Endodermal cell (in vitro differentiated cells): ENCODE data around the gene EFCAB6. TPM values are rescaled to one million over a fixed set of nuclear protein-coding genes. Genes with fewer than 3 reads are reported as not detected.

Source experiments
- DNase-seq: peaks from one replicate; pipeline ENCODE4 v3.0.0-alpha.2; 2017
- H3K27ac ChIP-seq: 2 replicates; pipeline ENCODE4 v1.5.1; 2013; ENCODE audit warnings: mild to moderate bottlenecking, low read depth, low read length, moderate library complexity
- H3K27me3 ChIP-seq: 2 replicates; pipeline ENCODE4 v1.6.1; 2013; ENCODE audit warnings: mild to moderate bottlenecking, low read length, moderate library complexity; ENCODE audit not compliant: insufficient read depth, control insufficient read depth, poor library complexity, severe bottlenecking
- H3K36me3 ChIP-seq: 2 replicates; pipeline ENCODE4 v1.7.0; 2013; ENCODE audit warnings: mild to moderate bottlenecking, low read length, moderate library complexity; ENCODE audit not compliant: control insufficient read depth, insufficient read depth
- H3K4me1 ChIP-seq: one replicate; pipeline ENCODE4 v1.7.0; 2013; ENCODE audit warnings: low read length; ENCODE audit not compliant: control insufficient read depth, insufficient read depth
- H3K4me3 ChIP-seq: 2 replicates; pipeline ENCODE4 v1.5.1; 2013; ENCODE audit warnings: mild to moderate bottlenecking, low read length, moderate library complexity
- H3K9ac ChIP-seq: 2 replicates; pipeline ENCODE4 v1.6.1; 2013; ENCODE audit warnings: mild to moderate bottlenecking, low read length, moderate library complexity; ENCODE audit not compliant: poor library complexity, severe bottlenecking; ENCODE audit errors: extremely low read depth
- H3K9me3 ChIP-seq: 2 replicates; pipeline ENCODE4 v1.6.1; 2013; ENCODE audit warnings: mild to moderate bottlenecking, low read length, moderate library complexity; ENCODE audit not compliant: control insufficient read depth
- H3K27ac Mint-ChIP-seq: 2 replicates; pipeline ENCODE4 v1.8.0; 2020; ENCODE audit warnings: mixed read lengths
- H3K27me3 Mint-ChIP-seq: 2 replicates; pipeline ENCODE4 v1.8.0; 2021; ENCODE audit warnings: mild to moderate bottlenecking, mixed read lengths; ENCODE audit not compliant: insufficient read depth
- H3K36me3 Mint-ChIP-seq: 2 replicates; pipeline ENCODE4 v1.8.0; 2020; ENCODE audit warnings: low read depth, mixed read lengths
- H3K4me1 Mint-ChIP-seq: 2 replicates; pipeline ENCODE4 v1.8.0; 2020; ENCODE audit warnings: mixed read lengths
- H3K4me3 Mint-ChIP-seq: 2 replicates; pipeline ENCODE4 v1.8.0; 2020; ENCODE audit warnings: mild to moderate bottlenecking, moderate library complexity, mixed read lengths
- H3K9me3 Mint-ChIP-seq: 2 replicates; pipeline ENCODE4 v1.8.0; 2020; ENCODE audit warnings: mild to moderate bottlenecking, mixed read lengths
- whole genome bisulfite sequencing, 2 experiments: methylation state at CpG; one replicate each; pipeline versions ENCODE4 v1.1.5 to v1.1.7; 2013; ENCODE audit warnings: missing lambda C conversion rate in 2 of 2, mixed read lengths in 1 of 2; ENCODE audit not compliant: insufficient coverage in 1 of 2, insufficient read length in 1 of 2; 5-methylcytosine and 5-hydroxymethylcytosine counted together
- total RNA-seq, 2 donors: library from RNA; stranded (reverse); fragmentation: NEBNext Ultra II Directional in 1 of 2; extraction: Animal tissue kit (Norgen Biotek cat#: 25700) in 1 of 2; gene quantifications; 2 replicates in 1 of 2; 3 replicates in 1 of 2; pipeline ENCODE4 v1.2.1, GENCODE V29; 2021
- TF ChIP-seq, protein P1 (sequence below): fragments of 200-600 bp; sonication (generic); conservative IDR thresholded peaks from 2 replicates; pipeline ENCODE4 v1.5.0; 2021; ENCODE audit warnings: antibody characterized with exemption, mild to moderate bottlenecking

Gene EFCAB6
- total RNA-seq, 2 donors from 2014 or later: 1.8 to 2.0 TPM

- Histone ChIP-seq H3K4me3 (no peak overlapping the region), H3K9ac (no peak overlapping the region), H3K4me1 (no peaks in the 10 kb centered on the region), H3K9me3 (no peaks in the 10 kb centered on the region), H3K27me3 (no peaks in the 10 kb centered on the region), H3K36me3 (no peaks in the 10 kb centered on the region), H3K27ac (no peak overlapping the region)
- Mint-ChIP-seq H3K4me1 (no peaks in the 10 kb centered on the region), H3K4me3 (no peak overlapping the region), H3K36me3 (no peaks in the 10 kb centered on the region), H3K27ac (no peak overlapping the region), H3K9me3 (no peaks in the 10 kb centered on the region), H3K27me3 (no peaks in the 10 kb centered on the region)
- WGBS, 2 experiments: 95 to 100% methylated on average over 2 to 3 of the region's 3 CpGs
- no peak for DNase-seq
- TF ChIP-seq, protein P1, sequence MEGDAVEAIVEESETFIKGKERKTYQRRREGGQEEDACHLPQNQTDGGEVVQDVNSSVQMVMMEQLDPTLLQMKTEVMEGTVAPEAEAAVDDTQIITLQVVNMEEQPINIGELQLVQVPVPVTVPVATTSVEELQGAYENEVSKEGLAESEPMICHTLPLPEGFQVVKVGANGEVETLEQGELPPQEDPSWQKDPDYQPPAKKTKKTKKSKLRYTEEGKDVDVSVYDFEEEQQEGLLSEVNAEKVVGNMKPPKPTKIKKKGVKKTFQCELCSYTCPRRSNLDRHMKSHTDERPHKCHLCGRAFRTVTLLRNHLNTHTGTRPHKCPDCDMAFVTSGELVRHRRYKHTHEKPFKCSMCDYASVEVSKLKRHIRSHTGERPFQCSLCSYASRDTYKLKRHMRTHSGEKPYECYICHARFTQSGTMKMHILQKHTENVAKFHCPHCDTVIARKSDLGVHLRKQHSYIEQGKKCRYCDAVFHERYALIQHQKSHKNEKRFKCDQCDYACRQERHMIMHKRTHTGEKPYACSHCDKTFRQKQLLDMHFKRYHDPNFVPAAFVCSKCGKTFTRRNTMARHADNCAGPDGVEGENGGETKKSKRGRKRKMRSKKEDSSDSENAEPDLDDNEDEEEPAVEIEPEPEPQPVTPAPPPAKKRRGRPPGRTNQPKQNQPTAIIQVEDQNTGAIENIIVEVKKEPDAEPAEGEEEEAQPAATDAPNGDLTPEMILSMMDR: no peak
These were observed 61.4 kb downstream of the EFCAB6 start for GRCh38 chr22:43750751-43751150.

DNA sequence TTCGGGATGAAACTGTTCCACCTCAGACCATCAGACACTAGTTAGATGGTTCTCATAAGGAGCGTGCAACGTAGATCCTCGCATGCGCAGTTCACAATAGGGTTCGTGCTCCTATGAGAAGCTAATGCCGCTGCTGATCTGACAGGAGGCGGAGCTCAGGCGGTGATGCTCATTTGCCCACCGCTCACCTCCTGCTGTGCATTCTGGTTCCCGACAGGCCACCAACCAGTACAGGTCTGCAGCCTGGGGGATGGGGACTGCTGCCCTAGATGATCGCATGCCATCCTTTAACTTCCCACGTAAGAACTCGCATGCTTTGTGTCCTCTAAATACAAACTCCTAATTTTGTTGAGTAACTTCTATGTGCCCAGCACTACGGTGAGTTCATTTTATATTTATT is 62.6 kb downstream of the EFCAB6 start:
- no peaks in the 10 kb centered on the region for H3K36me3 ChIP-seq
- Mint-ChIP-seq H3K4me3 (no peak overlapping the region), H3K27ac (no peak overlapping the region), H3K4me1 (no peaks in the 10 kb centered on the region), H3K27me3 (no peaks in the 10 kb centered on the region), H3K36me3 (no peaks in the 10 kb centered on the region), H3K9me3 (no peaks in the 10 kb centered on the region)
- TF ChIP-seq, protein P1: no peak
- H3K27me3 ChIP-seq: no peaks in the 10 kb centered on the region
- WGBS, 2 experiments: 84% methylated on average over 12 to 15 of the region's 15 CpGs
- no peak overlapping the region for H3K27ac ChIP-seq
- H3K9me3 ChIP-seq: no peaks in the 10 kb centered on the region
- no peaks in the 10 kb centered on the region for H3K4me1 ChIP-seq
- DNase-seq: peak; percentile 59
- H3K4me3 ChIP-seq: no peak overlapping the region
- H3K9ac ChIP-seq: no peak overlapping the region

DNA sequence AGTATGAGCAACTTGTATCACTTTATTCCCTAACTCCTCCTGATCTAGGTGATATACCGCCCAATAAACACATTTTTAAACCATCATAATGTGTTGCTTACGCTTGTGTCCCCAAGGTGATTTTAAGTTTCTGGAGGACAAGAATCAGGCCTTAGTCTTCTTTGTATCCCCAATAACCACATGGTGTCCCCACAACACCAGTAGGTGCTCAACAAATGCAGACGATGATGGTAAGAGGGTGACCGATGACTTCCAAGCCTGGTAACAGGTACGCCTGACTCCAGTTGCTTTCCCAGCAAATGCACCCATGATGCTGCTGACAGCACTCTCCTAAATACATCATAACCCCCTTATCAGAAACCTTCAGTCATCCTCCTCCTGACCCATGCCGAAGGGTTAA is 64.2 kb downstream of the EFCAB6 start:
- Histone ChIP-seq H3K4me3 (no peak overlapping the region), H3K36me3 (no peaks in the 10 kb centered on the region), H3K9me3 (no peaks in the 10 kb centered on the region), H3K27me3 (no peaks in the 10 kb centered on the region), H3K27ac (no peak overlapping the region), H3K9ac (no peak overlapping the region), H3K4me1 (no peaks in the 10 kb centered on the region)
- Mint-ChIP-seq H3K27ac (no peak overlapping the region), H3K36me3 (no peaks in the 10 kb centered on the region), H3K4me3 (no peak overlapping the region), H3K4me1 (no peaks in the 10 kb centered on the region), H3K9me3 (no peaks in the 10 kb centered on the region), H3K27me3 (no peaks in the 10 kb centered on the region)
- TF ChIP-seq, protein P1: no peak
- WGBS, 2 experiments: 92 to 100% methylated on average over 4 to 6 of the region's 6 CpGs
- DNase-seq: no peak
